Activated CD4-positive, alpha-beta T cell treated with anti-CD3 and anti-CD28 coated beads, Interleukin-2, amount 50 U/mL, for 48 hours (primary cell): ENCODE results near the gene CASZ1.

ENCODE experiments used
- DNase-seq, 2 experiments: peaks; one replicate each; pipeline ENCODE4 v3.0.0-alpha.2; 2020

The CASZ1 gene

GRCh38 chr1:10592373-10592772 lies 204.1 kb downstream of the CASZ1 start:
- no peak for DNase-seq

GRCh38 chr1:10591010-10591409 lies 205.4 kb downstream of the CASZ1 start:
- DNase-seq, result no peak

GRCh38 chr1:10589074-10589473 lies 207.4 kb downstream of the CASZ1 start:
- DNase-seq, result no peak

- no peak for DNase-seq
Observed at GRCh38 chr1:10588640-10589039, 207.8 kb downstream of the CASZ1 start.
